Trophoblast cell (in vitro differentiated cells and primary cell): ENCODE measurements around the gene CHN2.

Source experiments
- DNase-seq, 2 donors: peaks; one replicate each; pipeline ENCODE4 v3.0.0-alpha.2; 2016
- H2AFZ ChIP-seq: 2 replicates; pipeline ENCODE4 v1.6.1; 2013; ENCODE audit warnings: low read length, moderate library complexity, mild to moderate bottlenecking; ENCODE audit not compliant: insufficient read depth, poor library complexity
- H2AK5ac ChIP-seq: 2 replicates; pipeline ENCODE4 v1.6.1; 2013; ENCODE audit warnings: mild to moderate bottlenecking, low read length
- H2BK120ac ChIP-seq: 2 replicates; pipeline ENCODE4 v1.6.1; 2013; ENCODE audit warnings: low read length, mild to moderate bottlenecking, moderate library complexity; ENCODE audit not compliant: insufficient read depth, poor library complexity
- H2BK12ac ChIP-seq: 2 replicates; pipeline ENCODE4 v1.6.1; 2013; ENCODE audit warnings: mild to moderate bottlenecking, low read length, moderate library complexity
- H2BK5ac ChIP-seq: 2 replicates; pipeline ENCODE4 v1.6.1; 2013; ENCODE audit warnings: low read length, low read depth, moderate library complexity, mild to moderate bottlenecking; ENCODE audit not compliant: poor library complexity
- H3K14ac ChIP-seq: 2 replicates; pipeline ENCODE4 v1.6.1; 2013; ENCODE audit warnings: mild to moderate bottlenecking, low read length
- H3K18ac ChIP-seq: 2 replicates; pipeline ENCODE4 v1.6.1; 2013; ENCODE audit warnings: mild to moderate bottlenecking, low read length
- H3K23ac ChIP-seq: 2 replicates; pipeline ENCODE4 v1.6.1; 2013; ENCODE audit warnings: low read length
- H3K27ac ChIP-seq: 2 replicates; pipeline ENCODE4 v1.5.1; 2013; ENCODE audit warnings: low read depth, mild to moderate bottlenecking, inconsistent platforms, low read length, moderate library complexity
- H3K27me3 ChIP-seq: 2 replicates; pipeline ENCODE4 v1.6.1; 2013; ENCODE audit warnings: inconsistent platforms, mild to moderate bottlenecking, low read length, moderate library complexity; ENCODE audit not compliant: insufficient read depth
- H3K36me3 ChIP-seq, 2 experiments: 1 replicate in 1 of 2; 2 replicates in 1 of 2; pipeline ENCODE4 v1.6.1; 2013; ENCODE audit warnings: low read length in 2 of 2, mild to moderate bottlenecking in 2 of 2, moderate library complexity in 1 of 2; ENCODE audit not compliant: insufficient read depth in 2 of 2, control insufficient read depth in 1 of 2
- H3K4ac ChIP-seq: 2 replicates; pipeline ENCODE4 v1.6.1; 2013; ENCODE audit warnings: low read depth, mild to moderate bottlenecking, low read length, moderate library complexity
- H3K4me1 ChIP-seq, 2 experiments: 1 replicate in 1 of 2; 2 replicates in 1 of 2; pipeline ENCODE4 v1.6.1; 2013; ENCODE audit warnings: low read length in 2 of 2, mild to moderate bottlenecking in 2 of 2, moderate library complexity in 1 of 2; ENCODE audit not compliant: insufficient read depth in 2 of 2, control insufficient read depth in 1 of 2
- H3K4me2 ChIP-seq: 2 replicates; pipeline ENCODE4 v1.6.1; 2013; ENCODE audit warnings: inconsistent platforms, mild to moderate bottlenecking, low read length, moderate library complexity
- H3K4me3 ChIP-seq: 2 replicates; pipeline ENCODE4 v1.5.1; 2013; ENCODE audit warnings: mild to moderate bottlenecking, low read depth, low read length, inconsistent platforms
- H3K79me1 ChIP-seq: one replicate; pipeline ENCODE4 v1.6.1; 2013; ENCODE audit warnings: low read length
- H3K79me2 ChIP-seq: 2 replicates; pipeline ENCODE4 v1.6.1; 2013; ENCODE audit warnings: low read length, mild to moderate bottlenecking; ENCODE audit not compliant: control insufficient read depth, insufficient read depth, poor library complexity
- H3K9ac ChIP-seq: 2 replicates; pipeline ENCODE4 v1.6.1; 2013; ENCODE audit warnings: mild to moderate bottlenecking, low read length
- H3K9me3 ChIP-seq: 2 replicates; pipeline ENCODE4 v1.6.1; 2013; ENCODE audit warnings: low read depth, mild to moderate bottlenecking, control low read depth, inconsistent platforms, low read length; ENCODE audit not compliant: insufficient read depth
- H4K12ac ChIP-seq: 2 replicates; pipeline ENCODE4 v1.6.1; 2013; ENCODE audit warnings: low read depth, mild to moderate bottlenecking, low read length, moderate library complexity
- H4K8ac ChIP-seq: 2 replicates; pipeline ENCODE4 v1.6.1; 2013; ENCODE audit warnings: low read depth, mild to moderate bottlenecking, low read length, moderate library complexity
- H4K91ac ChIP-seq: one replicate; pipeline ENCODE4 v1.6.1; 2013; ENCODE audit warnings: low read depth, mild to moderate bottlenecking, low read length, moderate library complexity
- WGBS: extraction: QIAGEN DNeasy Blood & Tissue Kit; methylation state at CpG from one replicate; pipeline ENCODE4 v1.1.7; 2013; ENCODE audit warnings: missing lambda C conversion rate; ENCODE audit not compliant: insufficient read length, insufficient coverage; ENCODE audit errors: extremely low coverage; 5-methylcytosine and 5-hydroxymethylcytosine counted together

Gene CHN2

GRCh38 chr7:29287366-29287765 lies 92.8 kb downstream of the CHN2 start:
- H3K9ac ChIP-seq = no peak overlapping the region
- peaks cover 3 to 5% of the 10 kb centered on the region in 2 experiments for H3K36me3 ChIP-seq
- no peak overlapping the region for H4K8ac ChIP-seq
- DNase-seq = peak in 1 of 2 donors; percentile 50
- no peak overlapping the region for H3K4me2 ChIP-seq
- no peak overlapping the region for H3K14ac ChIP-seq
- H3K79me1 ChIP-seq = peaks cover 2% of the 10 kb centered on the region
- H2AK5ac ChIP-seq = no peak overlapping the region
- peaks cover 3% of the 10 kb centered on the region for H3K79me2 ChIP-seq
- H2AFZ ChIP-seq = no peak overlapping the region
- H3K4me3 ChIP-seq = no peak overlapping the region
- H3K18ac ChIP-seq = peak overlapping the region; percentile 67
- H2BK12ac ChIP-seq = peak overlapping the region; percentile 40
- no peaks in the 10 kb centered on the region for H3K9me3 ChIP-seq
- peaks cover 5 to 12% of the 10 kb centered on the region in 2 experiments for H3K4me1 ChIP-seq
- WGBS = no CpG with 5 or more reads among the region's 1 CpG
- peak overlapping the region; percentile 12 for H3K4ac ChIP-seq
- H2BK120ac ChIP-seq = no peak overlapping the region
- H4K12ac ChIP-seq = no peak overlapping the region
- H4K91ac ChIP-seq = no peak overlapping the region
- no peak overlapping the region for H2BK5ac ChIP-seq
- H3K27me3 ChIP-seq = no peaks in the 10 kb centered on the region
- no peak overlapping the region for H3K27ac ChIP-seq
- H3K23ac ChIP-seq = no peak overlapping the region

DNA sequence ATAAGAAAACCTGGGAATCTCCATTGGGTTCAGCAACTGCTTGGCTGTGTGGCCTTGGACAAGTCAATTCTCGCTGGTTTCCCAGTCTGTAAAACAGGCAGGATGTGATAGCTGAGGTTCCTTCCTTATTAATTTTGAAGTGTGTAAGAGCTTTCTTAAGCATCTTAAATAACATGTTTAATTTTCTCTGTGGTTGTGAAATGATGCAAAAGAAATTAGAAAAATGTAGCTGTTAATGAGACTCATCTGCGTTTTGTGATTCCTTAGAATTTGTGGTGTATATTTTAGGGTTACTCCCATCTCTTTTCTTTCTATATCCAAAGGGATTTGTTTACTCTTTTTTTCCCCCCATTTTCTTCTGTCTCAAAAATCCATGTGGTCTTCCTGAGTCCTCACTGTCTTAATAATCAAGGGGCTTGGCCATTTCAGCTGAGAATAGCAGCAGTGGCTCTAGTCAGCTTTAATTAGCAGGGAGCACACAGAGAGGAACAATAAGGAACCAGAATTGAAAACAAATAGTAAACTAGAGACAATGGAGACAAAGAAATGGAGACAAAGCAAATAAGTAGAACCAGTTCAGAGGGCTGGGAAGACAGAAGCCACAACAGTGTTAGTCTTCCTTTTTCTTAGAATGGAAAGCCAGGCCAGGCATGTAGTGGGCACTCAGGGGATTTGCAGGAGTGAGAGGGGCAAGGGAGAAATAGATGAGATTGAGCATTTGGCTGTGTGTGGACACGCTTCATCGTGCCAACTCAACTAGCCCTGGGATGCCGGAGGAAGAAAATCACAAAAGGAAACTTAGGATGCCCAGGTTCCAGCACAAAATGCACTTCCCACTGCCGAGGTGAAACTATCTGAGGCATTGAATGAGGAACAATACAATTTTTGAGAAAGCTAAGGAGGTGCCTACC lies 93.9 kb downstream of the CHN2 start:
- H3K4ac ChIP-seq = no peak overlapping the region

GRCh38 chr7:29289156-29290021 lies 94.8 kb downstream of the CHN2 start:
- Histone ChIP-seq H2BK12ac (no peak overlapping the region), H3K9ac (no peak overlapping the region), H3K79me2 (no peaks in the 10 kb centered on the region), H3K9me3 (no peaks in the 10 kb centered on the region), H4K12ac (no peak overlapping the region), H3K4me2 (no peak overlapping the region), H3K4ac (no peak overlapping the region), H2BK5ac (no peak overlapping the region), H3K18ac (no peak overlapping the region), H3K27me3 (no peaks in the 10 kb centered on the region), H4K8ac (no peak overlapping the region), H2BK120ac (no peak overlapping the region), H3K4me3 (no peak overlapping the region), H3K4me1 (peaks cover 0 to 17% of the 10 kb centered on the region in 2 experiments), H3K27ac (no peak overlapping the region), H3K14ac (no peak overlapping the region), H2AFZ (no peak overlapping the region), H4K91ac (no peak overlapping the region), H3K79me1 (no peaks in the 10 kb centered on the region), H3K23ac (no peak overlapping the region), H3K36me3 (peaks cover 3 to 5% of the 10 kb centered on the region in 2 experiments), H2AK5ac (no peak overlapping the region)
- peak; percentile 67 to 71 for DNase-seq
- no CpG with 5 or more reads among the region's 15 CpGs for WGBS

More for the DNA sequence above, 93.9 kb downstream of the CHN2 start:
- no peak for DNase-seq
- Histone ChIP-seq H3K4me1 (peaks cover 0 to 15% of the 10 kb centered on the region in 2 experiments), H3K18ac (no peak overlapping the region), H3K23ac (no peak overlapping the region), H4K12ac (no peak overlapping the region), H4K8ac (no peak overlapping the region), H2BK12ac (no peak overlapping the region), H3K79me1 (no peaks in the 10 kb centered on the region), H4K91ac (no peak overlapping the region), H3K27me3 (no peaks in the 10 kb centered on the region), H3K4me2 (no peak overlapping the region), H3K9me3 (no peaks in the 10 kb centered on the region), H2BK120ac (no peak overlapping the region), H2AFZ (no peak overlapping the region), H3K36me3 (peaks cover 3 to 6% of the 10 kb centered on the region in 2 experiments), H3K27ac (no peak overlapping the region), H2BK5ac (no peak overlapping the region), H2AK5ac (no peak overlapping the region), H3K9ac (no peak overlapping the region), H3K14ac (no peak overlapping the region), H3K79me2 (no peaks in the 10 kb centered on the region), H3K4me3 (no peak overlapping the region)
- no CpG with 5 or more reads among the region's 6 CpGs for WGBS

DNA sequence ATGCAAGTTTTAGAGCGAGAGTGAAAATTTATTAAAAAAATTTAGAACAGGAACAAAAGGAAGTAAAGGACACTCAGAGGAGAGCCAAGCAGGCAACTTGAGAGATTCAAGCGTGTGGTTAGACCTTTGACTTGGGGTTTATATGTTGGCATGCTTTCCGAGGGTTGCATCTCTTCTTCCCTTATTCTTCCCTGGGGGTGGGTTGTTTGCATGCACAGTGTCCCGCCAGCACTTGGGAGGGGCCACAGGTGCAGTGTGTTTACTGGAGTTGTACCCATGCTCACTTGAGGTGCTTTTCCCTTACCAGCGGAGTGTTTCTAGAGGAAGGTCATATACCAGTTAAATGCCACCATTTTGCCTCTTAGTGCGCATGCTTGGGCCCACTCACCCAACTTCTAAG lies 96.3 kb downstream of the CHN2 start:
- Histone ChIP-seq H3K23ac (peak overlapping the region; percentile 29), H4K12ac (no peak overlapping the region), H3K4ac (peak overlapping the region; percentile 9), H3K79me1 (no peaks in the 10 kb centered on the region), H2BK12ac (no peak overlapping the region), H2AK5ac (no peak overlapping the region), H3K14ac (no peak overlapping the region), H3K4me1 (peaks cover 0 to 18% of the 10 kb centered on the region in 2 experiments), H2AFZ (no peak overlapping the region), H3K27ac (no peak overlapping the region), H3K9ac (no peak overlapping the region), H3K36me3 (peaks cover 0 to 2% of the 10 kb centered on the region in 2 experiments), H3K18ac (no peak overlapping the region), H4K8ac (no peak overlapping the region), H3K4me2 (no peak overlapping the region), H3K27me3 (no peaks in the 10 kb centered on the region), H3K79me2 (peaks cover 2% of the 10 kb centered on the region), H3K9me3 (no peaks in the 10 kb centered on the region), H4K91ac (no peak overlapping the region), H3K4me3 (no peak overlapping the region), H2BK5ac (no peak overlapping the region), H2BK120ac (no peak overlapping the region)
- no CpG with 5 or more reads among the region's 6 CpGs for WGBS
- DNase-seq = no peak
